NCI-H1436 treated with DMSO at 0.1 percent for 48 hours (cell line): ENCODE data around the gene FALEC.
A peak's percentile ranks its signal among the peaks of the same experiment; 100 is the strongest.

Source experiments
- DNase-seq: peaks from one replicate; lab custom pipeline; 2025; lab: John Stamatoyannopoulos, UW

Gene FALEC

DNA sequence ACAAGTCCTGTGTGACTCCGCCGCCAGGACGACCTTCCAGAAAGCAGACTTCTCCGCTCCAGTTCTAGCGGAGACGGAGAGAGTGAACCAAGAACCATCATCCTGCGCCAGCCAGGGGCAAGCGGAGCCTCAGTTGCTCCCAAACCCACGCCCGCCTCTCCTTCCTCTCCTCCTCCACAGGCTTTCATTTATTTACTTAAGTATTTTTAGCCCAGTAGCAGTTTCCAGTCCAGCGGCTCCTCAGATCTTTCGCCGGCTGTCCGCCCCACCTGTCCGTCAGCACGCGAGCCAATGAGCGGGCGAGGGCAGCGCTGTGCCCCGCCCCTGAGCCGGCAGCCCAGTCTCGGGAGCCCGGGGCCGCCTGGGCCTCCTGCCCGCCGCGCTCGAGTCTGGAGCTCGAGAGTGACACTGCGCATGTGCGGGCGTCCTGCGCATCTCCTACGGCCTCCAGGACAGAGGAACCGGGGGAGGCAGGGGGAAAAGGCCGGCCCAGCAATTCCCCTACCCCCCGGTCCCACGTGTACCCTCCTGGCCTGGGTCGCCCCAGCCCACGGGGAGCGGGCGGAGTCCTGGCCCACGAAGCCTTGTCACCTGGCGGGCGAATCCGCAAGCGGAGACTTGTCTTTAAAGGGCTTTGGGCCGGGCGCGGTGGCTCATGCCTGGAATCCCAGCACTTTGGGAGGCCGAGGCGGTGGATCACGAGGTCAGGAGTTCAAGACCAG is at the start of gene FALEC:
Gene FALEC, plus strand, starts transcription at position 425 of the 722 bp plus-strand sequence.
- DNase-seq = peak; percentile 76

DNA sequence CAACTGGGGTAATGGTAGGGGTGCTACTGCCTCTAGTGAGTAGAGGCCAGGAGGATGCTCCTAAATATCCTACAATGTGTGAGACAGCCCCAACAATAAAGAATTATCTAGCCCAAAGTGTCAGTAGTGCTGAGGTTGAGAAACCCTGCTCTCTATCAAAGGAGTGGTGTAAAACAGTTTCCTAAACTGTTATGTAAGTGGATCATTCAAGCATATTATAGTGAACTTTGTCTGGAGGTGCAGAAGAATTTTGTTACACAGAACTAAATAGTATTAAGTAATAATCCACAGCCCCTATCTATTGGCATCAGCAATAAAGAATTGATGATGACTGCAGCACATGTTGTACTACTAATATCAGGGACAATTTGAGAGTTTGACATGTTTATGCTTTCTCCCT is 48.6 kb upstream of the FALEC start:
- no peak for DNase-seq

DNA sequence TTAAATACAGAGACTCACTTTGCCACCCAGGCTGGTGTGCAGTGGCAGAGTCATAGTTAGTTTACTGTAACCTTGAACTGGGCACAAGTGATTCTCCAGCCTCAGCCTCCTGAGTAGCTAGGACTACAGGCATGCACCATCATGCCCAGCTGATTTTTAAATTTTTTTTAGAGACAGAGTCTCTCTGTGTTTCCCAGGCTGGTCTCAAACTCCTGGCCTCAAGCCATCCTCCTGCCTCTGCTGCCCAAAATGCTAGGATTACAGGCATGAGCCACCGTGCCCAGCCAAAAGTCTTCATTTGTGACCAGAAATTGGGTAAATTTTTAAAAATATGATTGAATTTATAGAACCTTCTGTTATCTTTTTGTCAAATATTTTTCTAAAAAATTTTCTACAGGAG is 46.3 kb upstream of the FALEC start:
- no peak for DNase-seq

DNA sequence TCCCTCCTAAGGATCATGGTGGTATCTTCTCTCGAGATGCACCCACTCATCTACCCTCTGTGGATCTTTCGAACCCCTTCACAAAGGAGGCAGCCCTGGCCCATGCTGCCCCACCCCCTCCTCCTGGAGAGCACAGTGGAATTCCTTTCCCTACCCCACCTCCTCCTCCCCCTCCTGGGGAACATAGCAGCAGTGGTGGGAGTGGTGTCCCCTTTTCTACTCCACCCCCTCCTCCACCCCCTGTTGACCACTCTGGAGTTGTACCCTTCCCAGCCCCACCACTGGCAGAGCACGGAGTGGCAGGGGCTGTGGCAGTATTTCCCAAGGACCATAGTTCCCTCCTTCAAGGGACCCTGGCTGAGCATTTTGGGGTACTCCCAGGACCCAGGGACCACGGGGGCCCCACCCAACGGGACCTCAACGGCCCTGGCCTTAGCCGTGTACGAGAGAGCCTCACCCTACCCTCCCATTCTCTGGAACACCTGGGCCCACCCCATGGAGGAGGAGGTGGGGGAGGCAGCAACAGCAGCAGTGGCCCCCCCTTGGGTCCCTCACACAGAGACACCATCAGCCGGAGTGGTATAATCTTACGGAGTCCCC is 42.9 kb upstream of the FALEC start:
- DNase-seq = no peak

DNA sequence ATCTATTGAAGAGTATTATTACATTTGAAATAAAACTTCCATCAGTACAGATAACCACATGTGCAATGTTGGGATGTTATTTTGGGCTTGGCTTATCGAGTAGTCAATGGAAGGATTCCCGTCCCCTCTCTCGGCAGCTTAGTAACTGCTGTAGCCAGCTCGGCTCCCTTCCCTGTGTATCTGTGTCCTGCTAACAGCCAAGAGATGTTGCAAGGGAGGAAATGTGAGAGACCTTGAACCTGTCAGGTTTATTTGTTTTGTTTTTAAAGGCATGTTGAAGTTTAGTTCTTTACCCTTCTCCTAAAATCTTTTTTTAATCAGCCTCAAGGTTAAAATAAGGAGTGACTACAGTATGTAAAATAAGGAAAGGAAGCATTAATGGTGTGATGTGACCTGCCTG is 41.9 kb upstream of the FALEC start:
- no peak for DNase-seq

DNA sequence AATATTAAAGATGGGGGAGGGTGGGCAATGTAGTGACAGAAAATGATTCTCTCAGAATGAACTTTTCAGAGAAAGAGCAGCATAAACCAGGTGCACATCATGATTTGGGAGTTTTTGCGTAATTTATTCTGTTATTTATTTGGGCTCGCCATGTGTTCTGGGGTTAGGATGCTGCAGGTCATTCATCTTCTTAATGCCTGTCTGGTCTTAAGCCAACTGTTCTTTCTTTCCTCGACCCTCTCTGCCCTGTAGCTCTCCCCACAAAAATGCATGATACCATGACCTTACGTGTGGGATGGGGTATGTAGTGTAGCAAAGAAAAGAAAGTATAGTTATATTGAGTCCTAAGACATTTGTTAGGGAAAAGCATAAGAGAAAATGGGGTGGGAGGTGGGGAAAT is 40.7 kb upstream of the FALEC start:
- DNase-seq = no peak

DNA sequence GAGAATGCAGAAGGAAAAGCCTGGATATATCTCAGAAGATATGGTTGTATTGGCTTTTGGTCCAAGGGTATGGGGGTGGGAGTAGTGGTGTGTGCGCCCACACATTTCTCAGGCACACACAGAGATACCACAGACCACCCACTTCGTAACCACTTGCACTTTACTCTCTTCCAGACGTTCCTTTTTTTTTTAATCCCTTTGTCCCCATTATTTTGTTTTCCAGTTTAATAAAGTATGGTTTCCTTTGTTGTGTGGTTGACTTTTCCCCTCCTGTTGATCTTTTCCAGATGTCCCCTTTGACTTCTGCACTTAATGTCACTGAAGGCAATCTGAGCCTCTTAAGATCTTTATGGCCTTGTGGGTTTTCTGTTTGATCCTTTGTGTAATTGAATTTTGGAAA is 38.8 kb upstream of the FALEC start:
- DNase-seq = no peak

DNA sequence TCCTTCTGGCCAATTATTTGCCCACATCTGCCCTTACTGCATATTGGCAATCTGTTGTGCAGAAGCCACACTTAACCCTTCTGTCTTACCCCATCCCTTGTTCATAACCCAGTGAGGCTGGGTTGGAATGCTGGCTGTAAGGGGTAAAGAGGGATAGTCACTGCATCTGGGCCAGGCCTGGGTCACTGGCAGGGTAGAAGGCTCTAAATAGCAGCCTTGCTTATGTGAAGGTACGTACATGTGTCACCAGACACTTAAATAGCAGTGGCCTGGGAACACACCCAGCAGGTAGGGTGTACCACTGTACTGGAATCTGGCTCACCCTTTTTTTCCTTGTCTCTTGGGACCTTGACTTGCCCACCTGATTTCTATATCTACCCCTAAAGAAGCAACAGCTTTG is 38.2 kb upstream of the FALEC start:
- DNase-seq = no peak

DNA sequence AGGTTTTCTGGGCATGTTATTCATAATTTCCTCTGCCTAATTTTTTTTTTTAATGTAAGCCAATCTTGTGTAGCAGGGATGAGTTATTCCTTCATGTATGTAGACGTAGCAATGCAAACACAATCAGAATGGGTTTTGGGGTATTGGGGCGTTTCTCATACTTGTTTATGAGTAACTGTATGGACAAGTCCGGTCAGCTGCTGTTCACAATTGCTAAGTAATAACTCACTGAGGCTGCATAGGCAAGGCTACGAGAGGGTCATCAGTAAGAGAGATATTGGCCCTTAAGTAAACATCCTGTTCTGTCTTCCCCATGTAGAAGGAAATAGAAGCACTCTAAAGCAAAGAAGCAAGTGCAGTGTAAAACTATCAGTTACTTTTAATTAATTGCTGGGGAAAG is 37.8 kb upstream of the FALEC start:
- no peak for DNase-seq

DNA sequence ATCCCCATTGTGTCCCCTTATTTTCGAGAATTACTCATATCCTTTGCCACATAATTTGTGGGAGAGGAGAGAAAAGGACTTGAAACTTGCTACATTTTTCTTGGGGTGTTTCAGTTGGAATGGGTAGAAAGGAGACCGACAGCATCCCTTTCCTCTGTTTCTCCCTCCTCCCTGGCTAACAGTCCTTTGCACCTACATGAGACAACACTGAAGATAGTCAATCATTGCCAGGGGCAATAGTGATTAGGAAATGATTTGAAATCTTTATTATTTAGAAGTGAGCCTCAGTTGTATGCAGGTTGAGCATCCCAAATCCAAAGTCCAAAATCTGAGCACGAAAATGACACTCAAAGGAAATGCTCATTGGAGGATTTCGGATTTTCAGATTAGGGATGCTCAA is 36.2 kb upstream of the FALEC start:
- DNase-seq = no peak

DNA sequence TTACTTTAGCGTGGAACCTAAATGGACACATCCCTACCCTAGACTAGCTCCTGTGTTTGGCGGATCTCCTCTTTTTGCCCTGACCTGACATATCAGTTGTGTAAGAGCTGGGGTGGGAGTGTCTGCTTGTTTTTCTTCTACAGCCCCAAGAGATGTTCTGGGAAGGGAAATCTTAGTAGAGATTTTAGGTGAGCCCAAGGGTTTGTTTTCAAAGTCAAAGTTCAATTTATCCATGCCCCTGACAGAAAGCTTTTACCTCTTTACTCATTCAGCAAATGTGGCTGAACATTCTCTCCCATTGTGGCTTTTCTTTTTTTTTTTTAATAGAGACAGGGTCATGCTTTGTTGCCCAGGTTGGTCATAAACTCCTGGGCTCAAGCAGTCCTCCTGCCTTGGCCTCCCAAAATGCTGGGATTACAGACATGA is 35.6 kb upstream of the FALEC start:
- no peak for DNase-seq

DNA sequence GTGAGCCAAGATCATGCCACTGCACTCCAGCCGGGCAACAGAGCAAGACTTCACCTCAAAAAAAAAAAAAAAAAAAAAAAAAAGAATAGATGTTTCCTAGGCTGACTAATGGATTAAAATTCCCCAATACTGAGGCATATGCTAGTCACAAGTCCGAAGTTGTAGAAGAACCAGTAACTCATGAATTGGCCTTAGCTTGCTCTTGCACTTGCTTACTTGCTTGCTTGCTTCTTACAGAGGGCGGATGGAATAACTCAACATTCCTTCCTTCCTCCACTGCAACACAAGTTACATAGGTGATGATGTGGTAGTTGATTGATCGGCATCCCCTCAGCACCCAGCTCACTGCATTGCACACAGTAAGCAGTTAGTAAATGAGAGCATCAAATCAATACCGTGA is 31.1 kb upstream of the FALEC start:
- DNase-seq = no peak

DNA sequence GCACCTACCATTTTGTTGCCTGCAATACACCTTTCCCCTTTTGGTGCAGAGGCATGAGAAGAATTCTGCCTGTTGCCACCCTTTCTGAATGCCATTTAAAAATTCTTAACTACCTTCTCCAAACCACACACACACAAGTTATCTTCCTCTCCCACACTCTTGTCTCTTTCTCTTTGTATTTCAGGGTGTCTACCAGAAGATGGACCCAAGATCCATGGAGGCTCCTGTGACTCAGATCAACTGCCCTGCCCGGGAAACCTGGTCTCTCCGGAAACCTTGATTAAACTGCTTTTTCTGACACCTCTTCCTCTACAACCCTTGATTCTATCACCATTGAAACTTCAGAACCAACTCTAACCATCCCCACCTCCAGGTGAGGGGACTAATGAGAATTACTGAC is 30.7 kb upstream of the FALEC start:
- DNase-seq = no peak

DNA sequence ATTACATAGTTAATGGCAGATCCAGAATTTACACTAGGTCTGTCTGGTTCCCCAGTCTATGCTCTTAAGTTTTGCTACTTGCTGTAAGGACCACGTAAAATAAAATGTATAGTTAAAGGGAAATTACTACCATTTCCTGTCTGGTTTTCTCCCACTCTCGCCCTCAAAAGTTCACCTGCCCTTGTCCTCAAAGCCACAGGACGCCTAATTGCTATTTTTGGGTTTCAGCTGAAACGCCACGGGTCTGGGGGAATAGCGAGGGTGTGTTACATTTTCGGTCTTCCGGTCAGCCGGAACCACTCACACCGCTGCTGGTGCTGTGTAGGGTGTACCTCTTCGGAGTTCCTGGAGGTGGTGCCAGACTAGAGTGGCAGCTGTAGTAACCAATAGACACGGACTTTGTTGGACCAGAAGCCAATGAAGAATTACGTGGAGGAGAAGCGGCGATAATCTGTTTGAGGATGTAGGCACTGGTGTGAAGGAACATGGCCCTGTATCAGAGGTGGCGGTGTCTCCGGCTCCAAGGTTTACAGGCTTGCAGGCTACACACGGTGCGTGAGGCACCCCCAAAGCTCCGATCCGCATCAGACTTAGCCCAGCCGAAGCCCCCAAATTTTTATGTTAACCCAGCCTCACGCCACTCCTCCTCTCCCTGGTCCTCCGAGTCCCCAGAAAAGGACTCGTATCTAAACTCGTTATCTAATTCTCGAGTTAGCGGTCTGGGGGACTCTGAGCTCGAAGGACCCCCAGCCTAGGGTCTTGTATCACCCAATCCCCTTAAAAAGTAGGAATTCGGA is 28.4 kb upstream of the FALEC start, which contains the start of gene TARS2:
Gene TARS2, plus strand, starts transcription at position 454 of the 797 bp plus-strand sequence. Its CDS starts 32 bp downstream, at position 486.
- DNase-seq = peak; percentile 93

DNA sequence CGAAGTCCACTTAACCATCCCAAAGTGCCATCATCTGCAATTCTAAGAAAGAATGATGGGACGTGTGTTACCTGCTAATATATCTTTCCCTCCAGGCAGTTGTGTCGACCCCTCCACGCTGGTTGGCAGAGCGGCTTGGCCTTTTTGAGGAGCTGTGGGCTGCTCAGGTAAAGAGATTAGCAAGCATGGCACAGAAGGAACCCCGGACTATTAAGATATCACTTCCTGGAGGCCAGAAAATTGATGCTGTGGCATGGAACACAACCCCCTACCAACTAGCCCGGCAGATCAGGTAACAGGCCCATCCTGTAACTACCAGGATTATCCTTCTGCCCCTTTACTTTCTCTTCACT is 27.8 kb upstream of the FALEC start:
- DNase-seq = no peak

DNA sequence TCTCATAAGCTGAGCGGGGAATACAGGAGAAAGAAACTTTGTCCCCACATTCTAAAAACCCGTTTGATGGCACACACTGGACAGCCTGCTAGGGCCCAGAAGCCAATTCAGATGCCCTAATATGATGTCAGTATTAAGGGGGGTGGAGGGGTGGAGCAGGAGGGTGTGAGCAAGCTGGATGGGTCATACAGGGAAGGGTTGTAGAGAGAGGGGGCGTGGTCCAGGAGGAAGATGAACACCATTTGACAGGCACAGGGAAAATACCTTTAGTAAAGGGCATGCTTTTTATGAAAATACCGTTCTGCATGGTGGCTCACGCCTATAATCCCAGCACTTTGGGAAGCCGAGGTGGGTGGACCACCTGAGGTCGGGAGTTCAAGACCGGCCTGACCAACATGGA is 22.4 kb upstream of the FALEC start:
- no peak for DNase-seq

DNA sequence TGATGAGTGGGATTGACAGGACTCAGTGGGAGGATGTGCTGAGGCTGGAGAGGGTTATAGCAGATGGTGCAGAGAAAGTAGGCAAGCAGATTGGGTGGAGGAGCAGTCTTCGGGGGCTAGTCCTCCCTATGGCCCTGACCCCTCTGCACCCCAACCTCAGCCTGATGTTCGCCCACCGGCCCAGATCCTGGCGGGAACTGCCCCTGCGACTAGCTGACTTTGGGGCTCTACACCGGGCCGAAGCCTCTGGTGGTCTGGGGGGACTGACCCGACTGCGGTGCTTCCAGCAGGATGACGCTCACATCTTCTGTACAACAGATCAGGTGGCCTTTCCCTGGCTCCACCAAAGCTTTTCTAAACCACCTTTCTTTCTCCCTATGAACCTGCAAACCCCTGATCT is 17.2 kb upstream of the FALEC start:
- DNase-seq = no peak

DNA sequence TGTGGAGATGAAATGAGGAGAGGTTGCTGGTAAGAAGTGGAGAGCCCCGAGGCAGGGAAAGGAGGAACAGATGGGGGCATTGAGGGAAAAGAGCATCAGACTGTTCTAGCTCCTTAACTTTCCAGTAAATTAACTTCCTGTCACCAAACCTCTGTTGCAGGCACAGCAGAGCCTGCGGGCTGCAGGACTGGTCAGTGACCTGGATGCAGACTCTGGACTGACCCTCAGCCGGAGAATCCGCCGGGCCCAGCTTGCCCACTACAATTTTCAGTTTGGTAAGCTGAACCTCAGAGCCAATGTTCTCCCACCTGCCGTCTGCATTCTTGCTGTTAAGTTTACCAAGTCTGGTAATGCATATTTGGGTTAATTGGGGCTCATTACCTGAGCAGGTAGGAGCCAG is 10.1 kb upstream of the FALEC start:
- DNase-seq = no peak

DNA sequence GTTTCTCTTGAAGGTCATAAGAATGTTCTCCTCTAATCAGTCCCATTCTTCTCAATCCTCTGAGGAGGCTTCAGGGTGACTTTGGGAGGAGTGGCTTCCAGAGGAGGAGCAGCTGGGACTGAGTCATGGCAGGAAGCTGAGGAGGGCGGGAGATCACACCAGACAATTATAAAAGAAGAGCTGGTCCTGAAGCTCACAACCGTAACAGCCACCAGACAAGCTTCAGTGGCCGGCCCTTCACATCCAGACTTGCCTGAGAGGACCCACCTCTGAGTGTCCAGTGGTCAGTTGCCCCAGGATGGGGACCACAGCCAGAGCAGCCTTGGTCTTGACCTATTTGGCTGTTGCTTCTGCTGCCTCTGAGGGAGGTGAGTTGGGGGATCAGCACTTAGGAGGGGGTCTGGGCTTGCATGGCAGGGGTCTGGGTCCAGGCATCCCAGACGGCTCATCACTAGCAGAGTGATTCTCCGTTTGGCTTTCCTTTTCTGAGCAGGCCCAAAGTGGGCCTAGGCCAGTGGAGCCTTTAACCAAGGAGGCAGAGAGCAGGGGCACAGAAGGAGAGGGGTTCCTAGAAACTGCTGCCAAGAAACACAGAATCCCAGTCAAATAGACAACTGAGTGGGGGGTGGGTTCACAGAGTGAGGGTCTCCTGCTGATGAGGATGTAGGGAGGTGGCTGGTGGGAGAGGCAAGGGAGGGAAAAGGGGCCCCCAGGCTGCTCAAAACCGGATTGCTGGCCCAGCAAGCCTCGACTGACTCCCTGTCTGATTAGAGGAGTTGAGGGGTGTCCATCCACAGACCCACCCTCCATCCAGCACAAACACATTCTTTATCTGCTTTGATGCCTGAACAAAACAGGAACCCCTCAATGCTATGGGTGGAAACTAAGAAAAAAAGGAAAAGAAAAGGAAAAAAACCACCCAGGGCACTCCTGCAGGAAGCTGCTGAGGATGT is 7.4 kb upstream of the FALEC start, which contains the start of gene ECM1:
Gene ECM1, plus strand, starts transcription at position 198 of the 953 bp plus-strand sequence. Its CDS starts 101 bp downstream, at position 299.
- DNase-seq = no peak

DNA sequence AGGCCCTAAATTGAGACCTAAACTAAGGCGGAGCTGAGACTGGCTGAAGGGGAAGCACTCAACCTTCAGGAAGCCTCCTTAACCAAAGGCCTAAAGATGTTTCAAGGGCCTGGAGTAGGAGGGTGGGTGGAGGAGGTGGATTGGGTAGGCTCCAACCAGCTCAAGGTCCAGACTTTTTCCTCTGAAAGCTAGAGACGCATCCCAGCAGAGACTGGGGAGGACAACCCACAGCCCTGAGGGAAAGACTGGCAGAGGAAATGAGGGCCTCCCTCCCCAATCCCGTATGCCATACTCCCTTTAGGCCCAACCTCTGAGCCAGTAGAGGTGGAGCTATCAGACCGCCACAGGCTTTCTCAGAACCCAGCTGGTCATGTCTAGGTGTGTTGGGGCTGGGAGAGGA is 6.6 kb upstream of the FALEC start:
- DNase-seq = no peak

DNA sequence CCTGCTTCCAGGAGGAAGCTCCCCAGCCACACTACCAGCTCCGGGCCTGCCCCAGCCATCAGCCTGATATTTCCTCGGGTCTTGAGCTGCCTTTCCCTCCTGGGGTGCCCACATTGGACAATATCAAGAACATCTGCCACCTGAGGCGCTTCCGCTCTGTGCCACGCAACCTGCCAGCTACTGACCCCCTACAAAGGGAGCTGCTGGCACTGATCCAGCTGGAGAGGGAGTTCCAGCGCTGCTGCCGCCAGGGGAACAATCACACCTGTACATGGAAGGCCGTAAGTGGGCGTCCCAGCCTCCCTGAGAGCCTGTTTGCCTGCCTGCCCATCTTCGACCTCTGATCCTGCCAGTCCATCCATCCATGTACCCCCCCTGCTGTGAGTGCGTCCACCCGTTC is 4.0 kb upstream of the FALEC start:
- DNase-seq = no peak
